ENCODE data around the gene MAD2L1.
A peak's percentile ranks its signal among the peaks of the same experiment; 100 is the strongest.
"Not testable (repeated sequence)": the region's sequence is repeated elsewhere in the genome, so short reads cannot be mapped to it uniquely, and the experiment has no call there.

MAD2L1 gene
- total RNA-seq = 9.2 reads per million, percentile 30 among the genes with 10 or more reads in this experiment

DNA sequence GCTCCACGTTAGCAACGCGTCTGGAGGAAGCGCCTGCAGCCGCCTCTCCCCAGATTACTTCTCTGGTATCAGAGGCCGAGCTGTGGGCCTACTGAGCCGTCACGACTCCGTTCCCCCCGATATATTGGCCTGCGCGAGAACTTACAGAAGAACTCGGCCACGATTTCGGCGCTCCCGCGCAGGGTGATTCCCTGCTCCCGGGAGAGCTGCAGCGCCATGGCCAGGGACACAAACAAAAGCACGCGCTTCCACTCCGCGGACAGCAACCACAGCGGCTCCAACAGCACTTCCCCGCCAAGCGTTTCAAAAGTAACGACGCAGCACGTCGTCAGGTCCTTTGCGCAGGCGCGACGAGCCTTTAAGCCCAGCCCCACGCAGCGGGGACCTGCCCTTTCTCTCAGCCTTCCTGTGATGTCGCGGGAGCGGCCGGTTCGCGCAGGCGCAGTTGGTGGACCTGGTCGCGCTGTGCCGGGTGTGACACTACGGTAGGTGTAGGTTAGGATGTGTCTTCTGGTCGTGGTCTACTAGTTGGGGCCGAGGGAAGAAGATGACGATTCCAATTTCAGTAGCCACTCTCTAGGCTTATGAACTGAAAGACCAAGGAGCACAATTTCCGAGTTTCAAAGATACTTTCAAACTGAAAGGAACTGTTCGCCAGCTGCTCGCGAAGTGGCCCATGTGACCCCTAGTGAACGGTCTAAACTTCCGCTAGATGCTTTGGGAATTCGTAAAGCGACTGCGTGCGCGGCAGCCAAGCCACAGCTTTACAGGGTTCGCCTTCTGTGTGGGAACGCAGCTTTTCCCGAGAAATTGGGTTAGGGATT, at the start of gene MAD2L1:
Gene MAD2L1, minus strand, starts transcription at position 332 of the 824 bp plus-strand sequence. Its CDS starts 114 bp downstream, at position 218.
- DNase-seq = peak; percentile 98

DNA sequence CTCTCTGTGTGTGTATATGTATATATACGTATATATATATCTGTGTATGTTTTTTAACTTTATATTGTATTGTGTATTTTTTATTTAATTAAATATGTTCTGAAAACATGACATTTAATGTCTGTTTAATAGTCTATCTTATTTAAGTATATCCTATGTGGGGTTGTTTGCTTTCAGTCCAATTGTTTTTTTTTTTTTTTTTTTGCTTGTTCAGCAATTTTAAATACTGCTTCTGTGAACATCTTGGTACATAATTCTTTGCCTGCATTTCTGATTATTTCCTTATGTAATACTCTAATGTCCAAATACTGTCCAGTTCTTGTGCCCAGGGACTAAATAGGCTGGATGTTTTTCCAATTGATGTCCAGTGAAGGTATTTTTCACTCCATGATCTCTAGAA, 45.1 kb upstream of the MAD2L1 start:
- no peak for DNase-seq

DNA sequence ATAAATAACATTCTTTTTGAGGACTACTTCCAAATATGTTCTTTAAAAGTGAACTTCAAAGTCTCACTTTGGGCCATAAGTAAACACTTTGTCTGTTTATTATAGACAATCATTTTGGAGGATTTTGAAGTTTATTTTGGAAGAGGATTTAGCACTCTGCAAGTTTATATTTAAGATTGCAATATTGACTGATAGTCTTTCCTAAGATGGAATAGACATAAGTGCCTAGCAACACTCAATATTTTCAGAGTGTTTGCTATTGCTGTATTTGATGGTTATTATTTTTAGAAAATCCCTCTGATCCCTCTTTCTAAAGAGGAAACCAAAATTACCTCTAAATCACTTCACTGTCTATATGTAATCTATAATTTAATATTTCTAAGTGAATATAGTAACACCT, 42.8 kb upstream of the MAD2L1 start:
- no peak for DNase-seq

DNA sequence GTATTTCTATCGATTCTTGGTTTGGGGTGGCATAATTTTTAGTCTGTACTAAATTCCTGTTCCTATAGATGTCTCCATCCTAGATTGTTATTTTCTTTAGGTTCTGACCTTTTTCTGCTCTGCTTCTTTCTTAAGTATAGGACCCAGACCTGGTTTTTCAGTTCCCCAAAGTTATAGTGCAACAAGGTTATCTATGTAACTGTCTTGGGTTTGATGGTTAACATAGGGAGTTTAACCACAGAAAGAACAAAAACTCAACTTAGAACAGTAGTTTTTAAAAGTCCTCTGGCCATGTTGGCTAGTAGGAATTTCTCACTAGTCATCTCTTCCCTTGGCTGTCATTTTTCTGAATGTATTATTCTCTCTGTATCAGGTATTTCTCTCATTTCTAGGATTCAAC, 38.8 kb upstream of the MAD2L1 start:
- DNase-seq = no peak

DNA sequence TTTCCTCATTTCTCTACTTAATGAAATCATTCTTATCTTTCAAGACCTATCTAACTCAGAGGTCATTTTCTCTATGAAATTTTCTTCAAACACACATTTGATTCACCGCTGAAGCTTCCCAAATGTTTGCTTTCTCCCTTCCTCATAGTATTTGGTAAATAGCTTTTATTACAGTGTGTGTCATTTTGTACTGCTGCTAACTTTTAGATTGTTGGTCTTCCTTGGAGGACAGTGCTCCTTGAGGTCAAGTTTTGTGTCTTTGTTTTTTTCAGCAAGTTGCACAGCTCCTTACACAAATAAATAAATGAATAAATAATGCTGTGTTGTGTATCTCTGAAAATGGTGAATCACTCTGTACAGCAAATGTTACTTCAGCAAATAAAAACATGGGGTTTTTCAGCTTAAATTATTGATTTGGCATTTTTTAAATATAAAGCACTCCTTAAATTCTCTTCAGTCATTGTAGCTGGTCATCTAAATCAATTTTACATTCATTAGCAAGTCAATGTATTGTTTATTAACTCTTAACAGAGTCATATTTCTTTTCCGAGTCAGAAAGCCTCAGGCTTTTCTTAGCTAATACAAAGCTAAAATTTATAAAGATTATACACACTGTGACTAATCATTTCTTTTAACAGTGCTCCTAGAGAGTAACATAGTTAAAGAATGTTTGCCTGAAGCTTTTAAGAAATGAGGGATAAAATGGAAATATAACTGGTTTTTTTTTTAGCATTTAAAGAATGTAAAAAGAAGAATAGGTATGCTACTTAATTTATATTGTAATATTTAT, 30.1 kb upstream of the MAD2L1 start:
- DNase-seq = no peak

DNA sequence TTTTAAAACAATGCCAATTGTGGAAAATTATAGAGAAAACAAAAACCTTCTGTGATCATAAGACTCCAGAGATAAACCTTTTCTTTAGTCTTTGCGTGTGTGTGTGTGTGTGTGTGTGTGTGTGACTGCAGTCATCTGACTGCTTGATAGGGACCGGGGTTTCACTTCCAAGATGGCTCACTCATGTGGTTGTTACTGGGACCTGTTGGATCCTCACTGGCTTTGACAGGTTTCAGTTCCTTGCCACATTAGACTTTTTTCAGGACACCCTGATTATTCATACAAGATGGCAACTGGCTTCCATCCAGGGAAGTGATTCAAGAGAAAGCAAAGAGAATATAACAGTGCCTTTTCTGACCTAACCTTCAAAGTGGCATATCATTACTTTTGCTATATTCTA, 21.9 kb upstream of the MAD2L1 start:
- DNase-seq = no peak

DNA sequence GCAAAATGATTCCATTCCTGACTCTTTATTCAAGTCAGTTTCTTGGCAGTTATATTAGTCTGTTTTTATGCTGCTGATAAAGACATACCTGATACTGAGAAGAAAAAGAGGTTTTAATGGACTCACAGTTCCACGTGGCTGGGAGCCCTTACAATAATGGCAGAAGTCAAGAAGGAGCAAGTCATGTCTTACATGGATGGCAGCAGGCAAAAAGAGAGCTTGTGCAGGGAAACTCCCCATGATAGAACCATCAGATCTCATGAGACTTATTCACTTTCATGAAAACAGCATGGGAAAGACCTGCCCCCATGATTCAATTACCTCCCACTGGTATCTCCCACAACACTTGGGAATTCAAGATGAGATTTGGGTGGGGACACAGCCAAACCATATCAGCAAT, 21.4 kb upstream of the MAD2L1 start:
- not testable (repeated sequence) for DNase-seq

DNA sequence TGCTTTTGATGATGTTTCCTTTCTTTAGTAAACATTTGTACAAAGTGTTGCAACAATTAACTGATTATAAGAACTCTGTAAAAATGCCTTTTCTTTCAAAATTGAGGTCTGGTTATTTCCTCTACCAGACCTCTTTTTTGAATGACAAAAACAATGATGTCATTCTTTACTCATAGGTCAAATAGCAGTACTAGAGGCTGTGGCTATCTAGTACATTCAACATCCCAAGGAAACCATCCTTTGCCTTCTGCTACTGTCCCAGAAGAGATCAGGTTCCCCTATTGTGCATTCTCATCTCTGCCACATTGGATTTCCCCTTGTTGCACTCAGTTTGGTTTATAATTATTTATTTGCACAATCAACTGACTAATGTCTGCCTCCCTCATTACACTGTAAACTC, 19.1 kb upstream of the MAD2L1 start:
- no peak for DNase-seq

DNA sequence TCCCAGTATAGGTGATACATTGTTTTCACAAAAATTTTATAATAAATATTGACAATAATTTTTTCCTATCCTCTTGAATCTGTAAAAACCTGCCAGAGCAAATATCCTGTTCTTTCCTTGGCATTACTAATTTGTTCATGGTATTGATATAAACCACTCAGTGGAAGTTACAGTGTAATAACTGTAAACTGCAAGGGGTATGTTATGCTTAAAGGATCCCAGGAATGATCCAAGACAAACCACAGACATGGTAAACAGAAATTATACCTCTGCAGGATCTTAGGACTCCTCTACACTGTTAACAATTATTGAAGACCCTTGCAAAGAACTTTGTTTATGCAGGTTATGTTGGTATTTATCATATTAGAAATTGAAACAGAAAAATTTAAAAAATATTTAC, 17.7 kb upstream of the MAD2L1 start:
- no peak for DNase-seq

DNA sequence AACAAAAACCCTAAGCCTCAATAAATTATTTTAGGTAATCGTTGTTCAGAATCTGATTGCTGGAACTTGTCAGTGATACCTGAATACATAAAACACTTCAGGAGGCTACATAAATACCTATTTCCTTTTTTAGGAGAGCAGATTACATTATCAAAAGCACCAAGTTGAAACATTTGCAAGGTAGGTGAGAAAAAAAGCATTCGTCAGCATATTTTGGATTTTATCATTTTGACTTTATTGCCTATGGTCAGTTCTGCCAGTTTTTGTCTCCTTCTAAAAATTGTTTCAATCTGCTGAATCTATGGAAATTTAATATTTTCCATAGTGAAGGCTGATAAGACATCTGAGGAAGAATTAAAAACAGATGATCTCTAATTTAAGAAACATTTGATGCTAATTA, 16.5 kb upstream of the MAD2L1 start:
- DNase-seq = no peak

DNA sequence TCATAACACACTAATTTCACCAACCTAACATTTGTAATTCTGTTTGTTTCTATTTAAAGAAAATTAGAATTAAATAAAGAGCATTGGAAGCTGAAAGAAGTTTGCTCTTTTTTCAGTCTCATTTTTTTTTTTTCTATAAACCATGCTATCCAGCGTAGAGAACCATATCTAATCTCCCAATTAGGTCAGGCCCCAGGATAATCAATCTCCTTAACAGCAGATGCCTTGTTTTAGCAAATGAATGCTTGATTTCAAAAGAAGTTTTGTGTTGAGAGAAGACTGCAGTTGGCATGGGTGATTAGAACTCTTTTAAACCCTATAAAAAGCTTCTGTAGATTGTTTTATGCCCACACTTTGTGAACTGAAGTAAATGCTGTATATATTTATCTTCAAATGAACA, 15.6 kb upstream of the MAD2L1 start:
- no peak for DNase-seq

DNA sequence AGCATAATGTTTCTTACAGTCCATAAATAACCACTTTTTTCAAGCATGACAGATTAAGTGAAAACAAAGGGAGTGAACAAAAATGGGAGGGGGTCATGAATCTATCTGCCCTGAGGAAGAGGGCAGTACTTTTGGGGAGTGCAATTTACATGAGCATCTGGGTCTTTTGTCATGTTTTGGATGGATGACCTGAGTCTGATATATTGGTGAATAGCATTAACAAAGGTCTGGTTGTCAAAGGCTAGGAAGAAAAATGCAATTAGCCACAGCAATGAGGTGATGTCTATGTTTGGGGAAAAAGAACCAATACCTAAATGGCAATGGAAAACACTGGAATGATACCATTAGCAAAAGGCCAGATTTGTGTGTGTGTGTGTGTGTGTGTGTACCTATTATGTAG, 15.1 kb upstream of the MAD2L1 start:
- no peak for DNase-seq

DNA sequence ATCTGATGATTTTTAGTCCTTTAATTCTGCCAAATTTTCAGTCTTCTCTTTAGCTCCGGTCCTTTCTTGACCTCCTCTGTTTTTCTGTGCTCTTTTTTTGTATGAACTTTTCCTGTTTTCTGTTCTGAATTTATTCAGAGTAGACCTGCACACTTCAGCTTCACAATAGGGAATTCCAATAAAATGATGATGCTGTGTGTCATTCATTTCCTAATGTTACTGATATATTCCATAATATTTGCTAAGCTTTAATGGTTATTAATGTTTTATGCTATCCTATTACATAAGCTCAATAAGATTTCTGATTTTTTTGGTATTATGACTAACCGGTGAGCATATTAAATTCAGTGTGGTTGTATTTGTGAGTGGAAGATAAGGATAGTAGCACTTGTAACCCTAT, 13.9 kb upstream of the MAD2L1 start:
- DNase-seq = no peak

DNA sequence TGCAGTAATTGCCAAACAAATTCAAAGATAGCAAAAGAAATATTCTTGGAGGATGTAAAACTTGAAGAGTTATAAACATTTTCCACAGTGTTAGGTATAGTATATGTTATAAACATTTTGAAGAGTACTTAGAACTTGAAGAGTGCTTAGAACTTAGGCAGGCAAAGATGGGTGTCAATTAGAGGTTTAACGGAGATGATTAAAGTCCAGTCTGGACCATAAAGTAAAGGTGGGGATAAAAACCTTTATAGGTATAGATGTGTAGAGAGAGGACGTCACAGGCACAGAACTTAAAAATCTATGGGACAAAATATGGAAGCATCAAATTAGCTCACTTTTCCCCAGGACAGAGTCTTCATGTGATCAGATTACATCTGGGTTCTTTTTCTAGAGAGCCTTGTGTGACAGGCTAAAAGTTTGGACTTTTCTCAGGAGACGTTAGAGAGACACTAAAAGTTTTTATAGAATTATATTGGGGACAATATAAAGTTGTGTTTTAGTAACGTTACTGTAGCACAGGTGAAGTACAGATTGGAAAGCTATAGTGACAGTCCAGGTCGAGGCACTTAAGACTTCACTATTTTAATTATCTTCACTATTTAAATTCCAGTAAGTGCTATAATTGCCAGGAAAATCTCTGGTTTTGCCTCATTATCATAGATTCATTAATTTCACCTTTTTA, 13.3 kb upstream of the MAD2L1 start:
- DNase-seq = no peak

DNA sequence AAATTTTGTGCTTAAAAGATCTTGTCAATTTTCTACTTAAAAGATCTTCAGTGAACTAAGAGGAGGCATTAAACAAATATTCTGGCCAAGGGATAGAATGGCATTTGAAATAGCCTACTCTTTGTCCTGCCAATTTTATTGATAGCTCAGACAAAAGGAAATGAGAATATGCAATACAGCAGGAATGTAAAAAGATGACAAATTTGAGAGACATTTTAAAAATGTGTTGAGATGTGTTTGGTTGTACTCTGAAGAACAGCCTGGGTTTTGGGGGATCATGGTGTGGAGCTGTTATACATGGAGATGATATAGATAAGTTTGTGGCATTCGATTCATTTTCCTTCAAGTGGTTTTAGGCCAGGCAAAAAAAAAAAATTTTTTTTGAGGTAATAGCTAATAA, 11.6 kb upstream of the MAD2L1 start:
- DNase-seq = no peak

DNA sequence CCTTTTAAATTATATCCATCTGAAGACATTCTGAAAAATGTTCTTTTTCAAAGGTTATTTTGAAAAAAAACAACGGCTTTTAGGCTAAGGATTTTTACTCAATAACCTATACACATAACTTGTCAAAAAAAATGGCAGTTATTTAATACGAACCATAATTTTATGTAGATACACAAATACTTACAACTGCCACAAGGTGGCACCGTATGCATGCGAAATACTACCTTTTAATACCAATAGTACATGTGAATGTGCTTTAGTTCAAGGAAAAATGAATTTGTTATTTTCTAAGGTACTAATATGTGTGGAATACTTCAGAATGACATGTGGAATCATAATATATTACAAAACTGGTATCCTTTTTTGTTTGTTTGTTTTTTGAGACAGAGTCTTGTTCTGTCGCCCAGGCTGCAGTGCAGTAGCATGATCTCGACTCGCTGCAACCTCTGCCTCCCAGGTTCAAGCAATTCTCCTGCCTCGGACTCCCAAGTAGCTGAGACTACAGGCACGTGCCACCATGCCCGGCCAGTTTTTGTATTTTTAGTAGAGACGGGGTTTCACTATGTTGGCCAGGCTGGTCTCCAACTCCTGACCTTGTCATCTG, 4.6 kb upstream of the MAD2L1 start:
- DNase-seq = peak; percentile 48

DNA sequence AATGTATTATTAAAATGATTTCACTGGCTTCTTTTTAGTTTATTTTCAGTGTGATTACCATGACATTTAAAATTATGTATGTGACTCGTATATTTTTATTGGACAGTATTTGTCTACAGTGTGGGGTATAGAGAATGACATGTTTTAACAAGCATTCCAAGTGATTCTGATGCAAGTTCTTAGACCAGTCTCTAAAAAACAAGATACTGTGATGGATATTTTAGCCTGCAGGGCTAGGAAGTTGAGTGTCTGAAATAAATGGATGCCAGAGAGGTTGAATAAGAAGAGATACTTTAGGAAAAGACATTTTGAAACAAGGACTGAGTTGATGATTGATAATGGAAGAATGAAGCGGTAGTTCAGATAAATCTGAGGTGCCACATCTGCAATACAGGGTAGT, 3.5 kb upstream of the MAD2L1 start:
- DNase-seq = no peak

DNA sequence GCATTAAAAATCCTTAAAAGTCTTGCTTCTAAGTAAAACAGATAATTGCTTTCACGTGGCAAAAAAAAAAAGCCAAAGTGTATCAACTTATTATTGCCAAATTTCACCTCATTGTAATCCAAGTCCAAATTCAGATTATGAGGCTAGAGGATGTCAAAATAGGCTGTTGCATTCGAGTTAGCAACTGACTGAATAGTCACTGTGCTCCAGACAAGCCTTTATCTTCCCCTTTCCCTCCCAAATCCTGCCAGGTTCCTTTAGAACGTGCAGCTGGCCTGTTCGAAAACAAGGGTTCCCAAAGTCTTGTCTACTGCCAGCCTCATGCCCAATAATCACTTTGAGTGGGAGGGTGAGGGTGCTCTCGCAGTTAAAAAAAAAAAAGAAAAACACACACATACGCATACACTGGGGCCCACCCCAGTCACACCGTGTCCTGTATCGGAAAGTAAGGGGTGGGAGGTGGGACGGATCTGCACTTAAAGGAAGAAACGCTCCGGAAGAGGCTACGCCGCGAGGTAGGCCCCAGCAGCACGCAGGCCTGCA, 603 bp downstream of the MAD2L1 start:
- DNase-seq = no peak

DNA sequence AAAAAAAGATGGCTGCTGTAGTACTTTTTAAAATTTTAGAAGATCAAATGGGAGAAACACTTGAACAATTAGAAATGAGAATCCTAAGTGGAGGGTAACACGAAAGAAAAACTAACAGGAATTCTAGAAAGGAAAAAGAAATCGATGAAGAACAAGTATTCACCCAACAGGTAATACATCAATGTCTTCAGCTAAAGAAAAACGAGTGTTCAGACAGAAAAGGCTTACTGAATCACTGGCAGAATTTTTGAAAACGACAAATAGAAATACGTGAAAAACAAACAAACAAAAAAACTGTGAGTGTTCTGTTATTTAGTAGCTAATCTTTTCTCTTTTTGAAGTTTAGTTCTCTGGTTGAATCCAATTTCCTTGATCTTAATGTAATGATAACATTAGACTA, 1.8 kb downstream of the MAD2L1 start:
- DNase-seq = no peak

DNA sequence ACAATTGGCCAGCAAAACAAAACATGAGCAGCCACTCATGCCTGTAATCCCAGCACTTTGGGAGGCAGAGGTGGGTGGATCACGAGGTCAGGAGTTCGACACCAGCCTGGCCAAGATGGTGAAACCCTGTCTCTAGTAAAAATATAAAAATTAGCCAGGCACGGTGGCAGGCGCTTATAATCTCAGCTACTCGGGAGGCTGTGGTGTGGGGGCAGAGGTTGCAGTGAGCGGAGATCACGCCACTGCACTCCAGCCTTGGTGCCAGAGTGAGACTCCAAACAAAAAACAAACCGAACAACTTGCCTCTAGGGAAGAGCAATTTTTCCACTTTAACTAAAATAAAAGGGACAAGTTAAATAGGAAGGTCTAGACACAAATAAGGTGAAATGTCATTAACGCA, 2.9 kb downstream of the MAD2L1 start:
- not testable (repeated sequence) for DNase-seq

DNA sequence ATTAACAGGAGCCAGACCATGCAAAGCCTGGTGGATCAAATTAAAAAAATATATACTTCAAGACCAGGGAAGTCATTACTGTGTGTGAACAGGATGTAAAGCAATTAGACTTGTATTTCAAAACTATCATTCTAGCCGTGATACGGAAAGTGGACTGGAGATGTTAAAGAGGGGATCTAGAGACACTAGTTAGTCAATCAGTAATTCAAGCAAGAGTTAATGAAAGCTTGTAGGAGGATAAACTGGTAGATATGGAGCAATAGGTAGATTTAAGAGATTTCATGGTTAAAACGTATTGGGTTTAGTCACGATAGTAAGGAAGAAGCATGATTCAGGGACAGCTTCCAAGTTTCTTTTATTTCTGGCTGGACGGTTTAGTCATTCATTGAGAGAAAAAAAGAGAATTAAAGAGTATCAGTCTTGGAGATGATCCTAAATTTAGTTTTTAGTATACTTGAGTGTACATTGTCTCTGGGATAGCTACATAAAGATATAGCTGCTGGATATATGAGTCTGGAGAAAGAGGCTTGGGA, 3.9 kb downstream of the MAD2L1 start:
- DNase-seq = no peak

DNA sequence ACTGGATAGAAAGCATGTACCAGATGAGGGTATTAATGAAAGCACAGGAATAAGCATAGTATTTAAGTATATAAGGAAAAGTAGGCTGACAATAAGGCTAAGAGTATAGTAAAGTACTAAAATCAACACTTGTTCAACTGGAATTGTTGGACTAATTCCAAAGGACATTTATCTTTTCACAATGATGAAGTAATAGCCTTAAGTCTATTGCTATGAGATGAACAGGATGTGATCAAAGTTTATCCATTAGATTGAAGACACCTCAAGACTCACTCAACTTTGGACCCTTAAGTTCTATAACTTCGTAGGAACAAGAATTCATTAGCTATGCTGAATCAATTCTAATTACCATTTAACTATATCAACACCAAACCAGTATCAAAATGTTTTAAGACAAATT, 7.6 kb downstream of the MAD2L1 start:
- no peak for DNase-seq

DNA sequence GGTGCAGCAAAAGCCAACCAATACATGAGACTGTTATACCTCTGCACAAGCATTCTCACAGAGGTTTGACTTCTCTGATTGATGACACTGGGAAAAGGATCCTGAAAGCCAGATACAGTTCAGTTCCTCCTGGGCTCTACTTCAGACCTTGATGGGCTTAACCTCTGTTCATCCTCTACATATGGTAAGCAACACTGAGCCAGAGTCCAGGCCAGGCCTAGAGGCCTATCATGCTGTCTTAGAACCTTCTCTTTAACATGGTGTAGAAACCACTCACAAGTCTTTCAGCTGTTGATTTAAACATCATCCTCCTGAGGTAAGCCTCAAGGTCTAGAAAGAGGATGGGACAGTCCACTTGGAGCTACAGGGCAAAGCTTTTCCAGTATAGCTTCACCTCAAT, 9.2 kb downstream of the MAD2L1 start:
- no peak for DNase-seq

Measured in effector CD4-positive, alpha-beta T cell (primary cell).